Erythroblast (primary cell): Measurements from ENCODE around the gene QRICH2.

ENCODE experiments used
- DNase-seq, 2 experiments: peaks; one replicate each; lab custom pipeline; 2025; lab: John Stamatoyannopoulos, UW
- GATA1 ChIP-seq: IDR thresholded peaks from 2 replicates; pipeline ENCODE4 v1.6.1; 2011; ENCODE audit warnings: low read depth, mild to moderate bottlenecking, control low read depth, low read length, moderate library complexity
- POLR2A ChIP-seq: IDR thresholded peaks from 2 replicates; pipeline ENCODE4 v1.6.1; 2011; ENCODE audit warnings: mild to moderate bottlenecking, low read length

QRICH2 gene

DNA sequence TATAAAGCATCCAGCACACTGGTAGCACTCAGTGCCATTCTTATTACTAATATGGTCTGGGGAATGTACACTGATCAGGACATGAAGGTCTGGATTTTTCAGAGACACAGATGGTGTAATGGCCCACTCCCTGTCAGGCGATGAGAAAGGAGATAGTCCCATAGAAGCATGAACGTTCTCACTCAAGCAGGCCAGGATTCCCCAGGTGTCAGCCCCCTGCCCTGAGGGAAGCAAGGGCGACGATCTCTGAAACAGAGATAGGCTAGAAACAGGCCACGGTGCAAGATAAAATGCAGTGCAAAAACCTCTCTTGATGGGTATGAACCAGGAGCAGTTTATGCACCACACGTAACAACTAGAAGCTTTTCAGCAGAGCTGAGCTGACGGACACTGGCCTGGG lies 35.0 kb upstream of the QRICH2 start:
- TF ChIP-seq POLR2A (no peak), GATA1 (no peak)
- DNase-seq, result no peak

DNA sequence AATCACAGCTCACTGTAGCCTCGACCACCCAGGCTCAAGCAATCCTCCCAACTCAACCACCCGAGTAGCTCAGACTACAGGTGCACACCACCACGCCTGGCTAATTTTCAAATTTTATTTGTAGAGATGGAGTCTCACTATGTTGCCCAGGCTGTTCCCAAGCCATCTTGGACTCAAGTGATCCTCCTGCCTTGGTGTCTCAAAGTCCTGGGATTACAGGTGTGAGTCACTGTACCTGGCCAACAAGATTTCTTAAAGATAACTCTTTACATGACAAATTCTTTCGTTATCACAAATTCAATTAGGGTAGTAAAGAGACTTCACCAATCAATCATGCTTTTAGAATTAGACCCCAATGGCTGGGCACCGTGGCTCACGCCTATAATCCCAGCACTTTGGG lies 33.2 kb upstream of the QRICH2 start:
- TF ChIP-seq GATA1 (no peak), POLR2A (no peak)
- DNase-seq, result no peak

DNA sequence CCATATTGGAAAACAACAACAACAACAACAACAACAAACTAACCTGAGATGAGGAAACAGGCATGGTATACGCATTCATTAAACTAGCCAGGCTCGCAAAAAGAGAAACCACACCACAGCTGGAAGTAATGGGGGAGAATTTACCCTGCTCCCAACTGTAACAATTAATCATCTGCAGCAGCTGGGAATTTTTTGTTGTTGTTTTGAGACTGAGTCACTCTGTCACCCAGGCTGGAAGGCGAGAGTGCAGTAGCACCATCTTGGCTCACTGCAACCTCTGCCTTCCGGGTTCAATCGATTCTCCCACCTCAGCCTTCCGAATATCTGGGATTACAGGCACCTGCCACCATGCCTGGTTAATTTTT lies 29.3 kb upstream of the QRICH2 start:
- no peak for TF ChIP-seq GATA1
- no peak for DNase-seq

DNA sequence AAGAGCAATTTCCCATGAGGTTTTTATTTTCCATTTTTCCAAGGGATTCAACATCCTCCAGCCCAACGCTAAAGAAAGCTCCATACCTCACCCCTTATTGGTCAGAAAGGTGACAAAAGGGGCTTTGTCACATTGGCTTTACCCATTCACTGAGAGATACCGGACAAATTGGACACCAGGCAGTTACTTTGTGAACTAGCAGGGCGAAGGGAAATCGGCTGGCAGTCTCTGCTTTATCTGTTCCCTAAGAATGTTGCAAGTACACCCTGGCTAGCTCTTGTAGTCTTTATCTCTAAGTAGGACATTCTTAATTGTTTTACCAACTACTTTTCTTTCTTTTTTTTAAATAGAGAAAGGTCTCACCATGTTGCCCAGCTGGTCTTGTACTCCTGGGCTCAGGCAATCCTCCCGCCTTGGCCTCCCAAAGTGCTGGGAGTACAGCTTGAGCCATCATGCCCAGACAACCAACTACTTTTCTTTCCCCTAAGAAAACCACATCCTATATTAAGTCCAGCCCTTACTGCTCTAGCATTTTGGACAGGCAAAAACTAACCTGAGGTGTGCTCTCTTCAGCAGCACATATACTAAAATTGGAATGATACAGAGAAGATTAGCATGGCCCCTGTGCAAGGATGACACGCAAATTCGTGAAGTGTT lies 28.8 kb upstream of the QRICH2 start:
- no peak for DNase-seq
- TF ChIP-seq POLR2A, result no peak

DNA sequence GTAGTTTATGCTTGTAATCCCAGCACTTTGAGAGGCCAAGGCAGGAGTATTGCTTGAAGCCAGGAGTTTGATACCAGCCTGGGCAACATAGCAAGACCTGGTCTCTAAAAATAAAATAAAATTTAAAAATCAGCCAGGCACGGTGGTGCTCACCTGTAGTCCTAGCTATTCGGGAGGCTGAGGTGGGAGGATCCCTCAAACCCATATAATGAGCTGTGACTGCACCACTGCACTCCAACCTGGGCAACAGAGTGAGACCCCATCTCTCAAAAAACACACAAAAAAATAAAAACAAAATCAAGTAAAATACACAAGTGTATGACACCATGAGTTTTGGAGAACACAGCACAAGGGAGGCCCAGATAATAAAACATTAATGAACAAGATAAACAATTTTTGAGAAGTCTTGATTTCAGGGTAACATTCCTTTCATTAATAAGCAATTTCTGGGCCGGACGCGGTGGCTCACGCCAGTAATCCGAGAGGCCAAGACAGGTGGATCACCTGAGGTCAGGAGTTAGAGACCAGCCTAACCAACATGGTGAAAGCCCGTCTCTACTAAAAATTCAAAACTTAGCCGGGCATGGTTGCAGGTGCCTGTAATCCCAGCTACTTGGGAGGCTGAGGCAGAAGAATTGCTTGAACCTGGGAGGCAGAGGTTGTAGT lies 27.8 kb upstream of the QRICH2 start:
- no peak for TF ChIP-seq GATA1
- no peak for TF ChIP-seq POLR2A
- no peak for DNase-seq

DNA sequence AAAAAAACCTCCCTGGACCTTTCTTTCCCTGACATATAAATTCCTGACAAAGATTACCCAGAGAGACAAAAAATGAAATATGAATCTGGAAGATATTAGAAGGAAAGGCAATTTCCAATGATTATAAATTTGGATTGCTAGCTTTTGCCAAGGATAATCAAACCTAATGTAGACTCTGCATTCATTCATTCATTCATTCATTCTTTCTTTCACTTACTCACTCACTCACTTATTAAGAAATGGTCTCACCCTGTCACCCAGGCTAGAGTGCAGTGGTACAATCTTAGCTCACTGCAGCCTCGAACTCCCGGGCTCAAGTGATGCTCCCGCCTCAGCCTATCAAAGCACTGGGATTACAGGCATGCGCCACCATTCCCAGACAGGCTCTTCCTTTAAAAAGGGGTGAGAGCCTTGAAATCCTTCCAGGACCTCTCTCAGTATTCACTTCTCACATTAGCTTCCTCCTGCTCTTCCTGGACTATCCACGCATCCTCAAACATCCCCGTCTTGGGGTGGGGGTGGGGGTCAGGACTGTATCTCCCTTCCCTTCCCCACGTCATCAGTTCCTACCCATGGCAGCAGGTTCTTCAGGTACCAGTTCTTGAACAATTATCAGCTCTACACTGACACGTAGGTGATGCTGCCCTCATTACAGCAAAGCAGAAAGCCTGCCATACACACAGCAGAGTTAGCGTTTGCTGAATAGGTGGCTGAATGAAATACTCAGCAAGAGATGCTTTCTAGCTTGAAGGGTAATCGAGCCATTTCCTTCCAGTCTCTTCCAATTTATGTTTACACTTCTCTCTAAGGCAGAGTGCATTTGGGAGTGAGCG lies 25.8 kb upstream of the QRICH2 start:
- no peak for TF ChIP-seq POLR2A
- no peak for TF ChIP-seq GATA1
- DNase-seq, result no peak

DNA sequence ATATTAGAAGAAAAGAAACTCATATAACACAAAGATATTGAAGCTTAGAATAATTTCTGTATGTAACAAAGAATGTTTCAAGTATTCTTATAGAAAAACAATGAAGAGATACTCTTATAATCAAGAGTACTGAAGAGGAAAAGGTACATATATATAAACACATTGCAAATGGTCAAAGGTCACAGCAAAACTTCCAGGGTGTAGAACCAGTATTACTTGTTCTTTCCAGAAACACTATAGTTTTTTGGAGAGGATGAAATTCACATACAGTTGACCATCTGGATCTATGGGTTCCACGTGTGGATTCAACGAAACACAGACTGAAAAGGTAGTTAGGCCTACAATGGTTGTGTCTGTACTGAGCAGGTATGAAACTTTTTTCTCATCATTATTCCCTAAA lies 23.0 kb upstream of the QRICH2 start:
- no peak for TF ChIP-seq POLR2A
- TF ChIP-seq GATA1, result no peak
- DNase-seq, result no peak

DNA sequence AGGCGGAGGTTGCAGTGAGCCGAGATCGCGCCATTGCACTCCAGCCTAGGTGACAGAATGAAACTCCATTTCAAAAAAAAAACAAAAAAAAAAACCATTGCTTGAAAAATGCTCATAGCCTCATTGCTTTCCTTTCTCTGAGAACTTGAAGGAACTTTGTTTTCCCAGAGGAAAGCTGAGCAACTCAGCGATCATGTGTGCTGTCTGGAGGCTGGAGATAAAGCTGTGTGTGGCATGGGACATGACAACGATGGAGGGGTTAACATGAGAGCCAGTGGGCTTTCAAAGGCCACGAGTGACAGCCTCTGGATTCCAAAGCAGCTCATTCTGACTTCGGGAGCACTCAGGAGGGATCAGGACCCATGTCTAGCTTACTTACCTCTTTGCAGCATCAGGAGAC lies 21.6 kb upstream of the QRICH2 start:
- DNase-seq, result no peak
- no peak for TF ChIP-seq GATA1
- TF ChIP-seq POLR2A, result no peak

DNA sequence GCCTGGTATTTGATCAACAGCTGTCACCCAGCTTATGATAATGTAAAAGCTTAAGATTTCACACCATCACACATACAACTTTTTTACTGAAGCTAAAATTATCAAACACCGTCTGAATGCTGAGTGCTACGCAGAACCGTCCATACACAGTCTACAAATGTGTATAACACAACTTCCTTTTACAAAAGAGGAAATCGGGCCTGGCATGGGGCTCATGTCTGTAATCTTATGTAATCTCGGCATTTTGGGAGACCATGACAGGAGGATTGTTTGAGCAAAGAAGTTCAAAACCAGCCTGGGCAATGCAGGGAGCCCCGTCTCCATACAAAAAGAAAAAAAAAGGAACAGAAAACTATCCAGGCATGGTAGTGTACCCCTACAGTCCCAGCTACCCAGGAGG lies 19.6 kb upstream of the QRICH2 start:
- TF ChIP-seq POLR2A (no peak), GATA1 (no peak)
- DNase-seq, result no peak

DNA sequence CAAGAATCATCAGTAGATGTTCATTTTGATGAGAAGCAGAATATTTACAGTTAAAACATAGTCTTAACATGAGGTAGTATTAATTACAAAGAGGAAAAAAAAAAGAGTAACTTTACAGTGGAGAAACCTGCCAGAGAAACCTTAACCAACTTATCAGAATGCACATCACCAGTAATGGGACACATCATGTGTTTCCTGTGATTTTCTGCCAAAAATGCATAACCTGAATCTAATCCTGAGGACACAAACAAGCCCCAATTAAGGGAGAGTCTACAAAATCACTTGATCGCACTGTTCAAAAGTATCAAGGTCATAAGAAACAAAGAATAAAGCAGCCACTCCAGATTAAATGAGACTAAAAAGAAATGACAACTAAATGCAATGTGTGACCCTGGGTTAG lies 18.2 kb upstream of the QRICH2 start:
- no peak for DNase-seq
- TF ChIP-seq GATA1 (no peak), POLR2A (no peak)

DNA sequence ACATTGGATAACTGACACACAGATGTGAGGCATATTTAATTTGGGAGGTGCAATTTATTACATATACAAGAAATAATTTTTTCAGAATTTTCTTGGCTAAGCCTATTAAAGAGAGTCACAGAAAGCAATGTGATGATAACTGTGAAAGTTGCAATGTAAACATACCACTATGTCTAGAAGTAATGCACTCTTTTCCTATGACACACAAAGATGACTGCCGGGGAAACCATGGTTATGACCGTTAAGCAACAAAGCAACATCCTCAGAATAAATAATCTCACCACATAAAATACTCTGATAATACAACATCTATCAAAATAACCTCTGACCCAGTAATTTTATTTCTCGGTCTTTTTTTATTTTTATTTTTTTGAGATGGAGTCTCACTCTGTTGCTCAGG lies 10.5 kb upstream of the QRICH2 start:
- TF ChIP-seq POLR2A, result no peak
- TF ChIP-seq GATA1, result no peak
- no peak for DNase-seq

DNA sequence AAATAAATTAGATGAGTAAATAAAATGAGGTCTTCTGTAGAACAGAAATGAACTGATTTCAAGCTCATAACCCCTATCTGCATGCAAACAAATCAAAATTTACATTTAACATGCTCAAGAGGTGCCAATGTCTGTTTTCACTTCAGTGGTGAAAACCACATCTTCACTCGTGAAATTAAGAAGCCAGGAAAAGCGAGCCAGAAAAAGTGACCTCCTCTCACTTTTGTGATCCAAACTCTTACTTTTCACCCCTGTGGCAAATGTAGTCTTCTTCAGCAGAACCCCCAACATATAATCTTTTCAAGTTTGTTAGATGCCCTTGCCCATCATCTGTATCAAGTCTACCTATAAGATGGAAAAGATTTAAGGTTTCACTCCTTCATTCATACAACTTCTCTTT lies 9.5 kb upstream of the QRICH2 start:
- TF ChIP-seq POLR2A (no peak), GATA1 (no peak)
- DNase-seq, result no peak

DNA sequence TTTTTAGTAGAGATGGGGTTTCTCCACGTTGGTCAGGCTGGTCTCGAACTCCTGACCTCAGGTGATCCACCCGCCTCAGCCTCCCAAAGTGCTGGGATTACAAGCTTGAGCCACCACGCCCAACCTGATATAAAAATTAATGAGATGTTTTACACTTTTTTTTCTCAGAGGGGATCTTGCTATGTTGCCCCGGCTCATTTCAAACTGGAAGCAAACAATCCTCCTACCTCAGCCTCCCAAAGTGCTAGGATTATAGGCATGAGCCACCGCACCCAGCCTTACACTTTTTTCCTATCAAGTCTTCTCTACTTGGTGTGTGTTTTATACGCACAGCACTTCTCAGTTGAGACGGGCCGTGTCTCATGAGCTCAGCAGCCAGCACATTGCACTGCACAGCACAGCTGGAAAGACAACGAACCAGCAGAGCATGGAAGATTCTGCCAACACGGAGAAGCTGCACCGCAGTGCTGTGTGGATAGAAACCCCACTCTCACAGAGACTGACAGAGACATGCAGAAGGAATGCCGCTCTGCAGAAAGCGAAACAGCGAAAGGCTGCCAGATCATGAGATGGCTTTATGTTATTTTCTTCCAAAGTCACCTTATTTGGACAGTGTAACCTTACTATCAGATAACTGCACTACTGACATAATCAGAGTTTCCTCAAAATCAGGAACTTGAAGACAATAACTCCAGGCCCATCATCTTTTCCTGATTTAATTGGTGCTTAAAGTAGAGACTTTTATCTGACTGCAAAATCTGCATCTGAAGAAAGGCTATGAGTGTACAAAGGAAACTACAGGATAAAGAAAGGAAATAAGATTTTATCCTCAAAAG lies 6.5 kb upstream of the QRICH2 start:
- no peak for DNase-seq
- no peak for TF ChIP-seq GATA1
- no peak for TF ChIP-seq POLR2A
